Activated effector memory CD4-positive, alpha-beta T cell treated with Interleukin-2 at 50 U/mL for 16 hours (primary cell): ENCODE data around the gene XBP1.
"Not testable (repeated sequence)": the region's sequence is repeated elsewhere in the genome, so short reads cannot be mapped to it uniquely, and the experiment has no call there.

Source experiments
- DNase-seq: peaks from one replicate; pipeline ENCODE4 v3.0.0-alpha.2; 2020

Gene XBP1

DNA sequence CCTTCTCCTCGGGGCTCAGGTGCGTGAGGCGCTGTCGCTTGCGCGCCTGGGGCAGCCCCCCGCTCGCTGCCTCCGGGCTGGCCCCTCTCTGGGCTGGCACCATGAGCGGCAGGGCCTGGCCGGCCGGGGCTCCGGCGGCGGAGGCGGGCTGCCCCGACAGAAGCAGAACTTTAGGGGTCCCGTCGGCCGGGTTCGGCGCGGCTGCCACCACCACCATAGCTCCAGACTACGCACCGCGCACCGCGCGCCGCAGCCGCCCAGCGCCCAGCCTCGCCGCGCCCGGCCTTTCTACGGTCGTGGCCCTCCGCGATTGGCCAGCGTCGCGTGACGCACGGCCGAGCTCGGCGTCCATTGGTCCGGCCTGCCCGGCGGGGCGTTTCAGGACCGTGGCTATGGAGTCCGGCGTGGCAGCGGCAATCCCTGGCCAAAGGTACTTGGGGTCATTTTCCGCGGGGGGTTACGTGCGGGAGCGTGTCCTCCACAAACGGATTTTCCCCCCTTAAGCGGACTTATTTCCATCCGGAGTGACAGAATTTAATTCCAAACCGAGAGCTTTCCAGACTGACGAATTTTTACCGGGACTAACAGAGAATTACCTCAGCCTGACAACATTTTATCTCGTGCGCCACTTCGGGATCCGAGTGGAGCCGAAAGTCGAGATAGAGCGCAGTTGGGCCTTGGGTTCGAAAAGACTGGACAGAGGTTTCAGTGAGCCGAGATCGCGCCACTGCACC is at the start of gene XBP1:
XBP1 (minus strand) TSS at position 262 of the 734 bp plus-strand sequence.
- DNase-seq = peak; percentile 87

DNA sequence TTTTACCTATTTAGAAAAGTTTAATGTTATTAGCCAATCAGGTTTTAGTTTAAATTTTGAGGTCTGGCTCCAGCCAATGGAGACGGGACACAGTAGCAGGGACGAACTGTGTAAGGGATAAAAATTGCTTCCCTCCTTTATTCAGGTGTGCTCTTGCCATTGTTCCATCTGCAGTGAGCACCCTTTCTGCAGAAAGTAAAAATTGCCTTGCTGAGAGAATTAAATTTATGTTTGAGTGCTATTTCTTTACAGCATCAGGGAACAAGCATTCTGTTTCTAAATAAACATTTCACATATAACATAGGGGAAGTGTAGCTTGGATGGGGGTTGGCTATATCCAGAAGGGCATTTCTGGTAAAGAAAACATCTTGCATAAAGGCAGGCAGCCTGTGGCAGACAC is 46.6 kb upstream of the XBP1 start:
- DNase-seq = no peak

- DNase-seq = not testable (repeated sequence)
These were observed 43.9 kb upstream of the XBP1 start for GRCh38 chr22:28844277-28844676.

DNA sequence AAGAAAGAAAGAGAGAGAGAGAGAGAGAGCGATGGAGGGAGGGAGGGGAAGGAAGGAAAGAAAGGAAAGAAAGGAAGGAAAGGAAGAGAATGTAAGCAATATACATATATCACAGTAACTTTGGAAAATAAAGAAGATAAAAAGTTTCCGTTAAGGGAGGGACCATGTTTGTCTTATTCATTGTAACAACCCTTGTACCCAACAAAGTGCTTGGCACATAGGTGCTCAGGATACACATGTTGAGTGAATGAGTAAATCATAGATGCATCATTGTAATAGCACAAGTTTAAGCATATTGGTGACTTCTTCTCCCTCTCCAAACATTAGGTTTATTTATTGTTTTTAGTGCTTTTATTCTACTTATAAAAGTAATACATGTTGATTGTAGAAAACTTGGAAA is 43.3 kb upstream of the XBP1 start:
- no peak for DNase-seq

- no peak for DNase-seq
These were observed 40.7 kb upstream of the XBP1 start for GRCh38 chr22:28841111-28841510.

DNA sequence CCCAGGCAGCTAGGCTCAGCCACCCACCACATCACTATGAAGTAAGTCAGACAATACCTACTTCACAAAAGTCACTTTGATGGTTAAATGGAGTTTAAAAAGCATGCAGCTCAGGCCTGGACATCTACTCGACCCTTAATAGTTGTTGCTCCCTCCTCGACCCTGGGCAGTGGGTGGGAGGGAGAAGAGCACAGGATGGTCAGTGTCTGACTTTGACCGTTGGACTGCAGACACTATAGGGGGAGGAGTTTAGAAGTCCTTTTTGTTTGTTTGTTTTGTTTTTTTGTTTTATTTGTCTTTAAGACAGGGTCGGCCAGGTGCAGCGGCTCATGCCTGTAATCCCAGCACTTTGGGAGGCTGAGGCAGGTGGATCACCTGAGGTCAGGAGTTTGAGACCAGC is 38.6 kb upstream of the XBP1 start:
- no peak for DNase-seq

DNA sequence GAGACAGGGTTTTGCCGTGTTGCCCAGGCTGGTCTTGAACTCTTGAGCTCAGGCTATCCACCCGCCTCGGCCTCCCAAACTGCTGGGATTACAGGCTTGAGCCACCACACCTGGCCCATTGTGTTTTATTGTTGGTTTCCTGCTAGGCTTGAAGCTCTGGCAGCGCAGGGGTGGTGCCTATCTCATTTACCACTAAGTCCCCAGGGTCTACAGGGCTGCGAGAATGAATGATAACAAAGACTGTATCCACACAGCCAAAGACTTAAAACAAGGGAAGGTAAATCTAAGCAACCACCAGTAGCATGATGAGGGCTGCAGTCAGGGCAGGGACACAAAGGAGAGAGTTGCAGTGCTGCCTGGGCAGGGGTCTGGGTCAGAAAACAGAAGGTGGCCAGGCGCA is 37.3 kb upstream of the XBP1 start:
- DNase-seq = no peak

GRCh38 chr22:28835630-28836189 is 35.3 kb upstream of the XBP1 start:
- no peak for DNase-seq

DNA sequence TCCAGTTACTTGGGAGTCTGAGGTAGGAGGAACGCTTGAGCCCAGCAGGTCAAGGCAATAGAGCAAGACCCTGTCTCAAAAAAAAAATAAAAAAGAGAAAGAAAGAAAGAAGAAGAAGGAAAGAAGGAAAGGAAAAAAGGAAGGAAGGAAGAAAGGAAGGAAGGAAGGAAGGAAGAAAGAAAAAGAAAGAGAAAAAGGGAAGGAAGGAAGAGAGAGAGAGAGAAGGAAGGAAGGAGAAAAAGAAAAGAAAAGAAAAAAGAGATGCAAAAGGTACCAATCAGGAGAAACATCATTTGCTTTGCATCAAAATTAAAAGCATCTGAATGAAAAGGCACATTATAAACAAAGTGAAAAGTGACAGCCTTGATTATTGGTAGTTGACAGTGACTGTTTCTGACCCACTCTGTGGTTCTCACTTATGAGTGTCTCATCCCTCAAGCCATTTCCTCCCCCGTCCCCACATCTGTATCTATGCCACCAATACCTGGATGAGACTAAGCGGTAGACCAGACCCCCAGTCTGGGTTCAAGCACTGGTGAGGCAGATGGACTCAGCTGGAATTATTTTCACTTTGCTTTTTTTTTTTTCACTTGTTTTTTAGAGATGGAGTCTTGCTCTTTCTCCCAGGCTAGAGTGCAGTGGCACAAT is 33.0 kb upstream of the XBP1 start:
- no peak for DNase-seq

DNA sequence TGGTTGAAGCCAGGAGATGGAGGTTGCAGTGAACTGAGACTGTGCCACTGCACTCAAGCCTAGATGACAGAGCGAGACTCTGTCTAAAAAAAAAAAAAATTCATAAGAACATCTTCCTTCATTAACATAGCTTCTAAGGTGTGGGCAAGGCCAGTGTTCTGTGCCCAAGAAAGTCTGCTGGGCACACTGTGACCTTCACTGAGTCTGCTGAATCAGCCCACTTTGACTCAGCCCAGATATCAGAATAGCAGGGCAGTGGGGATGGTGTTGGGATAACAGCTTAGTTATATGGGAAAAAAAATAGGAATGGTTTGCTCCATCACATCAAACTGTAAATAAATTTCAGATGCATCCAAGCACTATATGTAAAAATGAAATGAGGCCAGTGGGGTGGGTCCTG is 32.4 kb upstream of the XBP1 start:
- DNase-seq = no peak

DNA sequence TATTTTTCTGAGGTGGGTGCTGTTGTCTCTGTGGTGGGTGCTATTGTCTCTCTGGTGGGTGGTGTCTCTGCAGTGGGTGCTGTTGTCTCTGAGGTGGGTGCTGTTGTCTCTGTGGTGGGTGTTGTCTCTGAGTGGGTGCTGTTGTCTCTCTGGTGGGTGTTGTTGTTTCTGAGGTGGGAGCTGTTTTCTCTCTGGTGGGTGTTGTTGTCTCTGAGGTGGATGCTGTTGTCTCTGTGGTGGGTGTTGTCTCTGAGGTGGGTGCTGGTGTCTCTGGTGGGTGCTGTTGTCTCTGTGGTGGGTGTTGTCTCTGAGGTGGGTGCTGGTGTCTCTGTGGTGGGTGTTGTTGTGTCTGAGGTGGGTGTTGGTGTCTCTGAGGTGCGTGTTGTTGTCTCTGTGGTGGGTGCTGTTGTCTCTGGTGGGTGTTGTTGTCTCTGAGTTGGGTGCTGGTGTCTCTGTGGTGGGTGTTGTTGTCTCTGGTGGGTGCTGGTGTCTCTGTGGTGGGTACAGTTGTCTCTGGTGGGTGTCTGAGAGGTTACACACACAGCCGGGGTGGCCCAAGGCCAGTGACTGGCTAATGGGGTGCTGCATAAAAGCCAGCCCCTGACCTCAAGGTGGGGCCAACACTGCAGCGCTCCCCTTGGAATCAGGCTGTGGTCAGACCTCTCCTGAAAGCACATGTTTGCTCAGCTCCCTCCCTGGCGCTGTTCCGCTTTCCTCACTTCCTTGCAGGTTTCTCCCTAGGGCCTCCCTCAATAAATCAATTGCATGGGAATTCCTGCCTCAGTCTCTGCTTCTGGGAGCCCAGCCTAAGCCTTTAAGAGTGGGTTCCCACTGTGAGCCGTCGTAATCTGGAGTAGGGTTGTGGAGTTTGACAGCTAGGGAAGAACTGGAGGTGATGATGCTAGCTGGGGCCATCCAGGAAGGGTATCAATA is 31.0 kb upstream of the XBP1 start:
- no peak for DNase-seq

- no peak for DNase-seq
These were observed 30.1 kb upstream of the XBP1 start for GRCh38 chr22:28830441-28830840.

DNA sequence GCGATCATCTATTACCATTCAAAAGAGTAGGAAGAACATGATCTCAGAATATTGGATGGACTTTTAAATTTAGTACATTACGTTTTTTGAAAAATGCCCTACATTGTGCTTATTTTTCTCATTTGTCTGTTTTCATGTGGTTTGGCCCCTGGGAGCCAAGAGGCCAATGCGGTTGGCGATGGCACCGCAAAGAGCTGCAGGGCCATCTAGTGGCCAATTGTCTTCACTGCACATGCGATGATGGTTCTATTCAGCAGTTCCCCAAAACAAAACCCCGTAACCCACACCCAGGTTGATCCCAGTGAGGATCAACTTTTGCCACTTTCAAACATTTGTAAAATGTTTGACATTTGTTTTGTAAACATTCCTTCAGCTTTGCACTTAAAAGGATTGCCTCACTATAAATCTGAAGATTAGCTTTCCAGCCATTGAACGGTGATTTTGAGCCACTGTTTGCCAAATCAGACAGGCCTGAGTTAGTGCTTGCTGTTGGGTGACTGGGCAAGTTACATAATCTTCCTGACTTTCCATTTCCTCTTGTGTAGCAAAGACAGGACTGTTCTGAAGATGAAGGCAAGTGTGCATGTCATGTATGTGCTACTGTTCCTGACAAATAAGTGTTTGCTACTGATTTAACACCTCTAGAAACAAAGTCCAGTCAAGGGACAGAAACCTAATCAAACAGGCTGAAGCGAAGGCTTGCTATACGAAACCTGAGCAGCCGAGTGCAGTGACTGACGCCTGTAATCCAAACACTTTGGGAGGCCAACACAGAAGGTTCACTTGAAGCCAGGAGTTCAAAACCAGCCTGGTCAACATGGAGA is 29.2 kb upstream of the XBP1 start:
- DNase-seq = peak; percentile 52

DNA sequence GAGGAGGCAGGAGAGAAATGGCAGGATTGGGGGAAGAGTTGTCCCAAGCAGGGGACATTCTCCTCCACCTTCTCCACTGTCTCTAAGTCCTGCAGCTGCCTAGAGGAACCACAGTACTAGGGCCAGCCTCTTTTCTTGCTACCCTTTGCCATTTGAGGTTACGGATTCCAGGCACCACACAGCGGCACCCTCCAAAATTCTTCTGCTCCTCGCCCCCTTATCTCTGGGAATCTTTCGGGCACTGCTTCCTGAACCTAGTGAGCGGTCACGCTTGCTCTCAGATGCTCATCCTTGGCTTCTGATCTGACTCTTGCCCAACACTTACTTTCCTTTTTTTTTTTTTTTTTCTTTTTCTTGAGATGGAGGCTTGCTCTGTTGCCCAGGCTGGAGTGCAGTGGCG is 26.6 kb upstream of the XBP1 start:
- no peak for DNase-seq

GRCh38 chr22:28826430-28826829 is 26.1 kb upstream of the XBP1 start:
- DNase-seq = not testable (repeated sequence)

DNA sequence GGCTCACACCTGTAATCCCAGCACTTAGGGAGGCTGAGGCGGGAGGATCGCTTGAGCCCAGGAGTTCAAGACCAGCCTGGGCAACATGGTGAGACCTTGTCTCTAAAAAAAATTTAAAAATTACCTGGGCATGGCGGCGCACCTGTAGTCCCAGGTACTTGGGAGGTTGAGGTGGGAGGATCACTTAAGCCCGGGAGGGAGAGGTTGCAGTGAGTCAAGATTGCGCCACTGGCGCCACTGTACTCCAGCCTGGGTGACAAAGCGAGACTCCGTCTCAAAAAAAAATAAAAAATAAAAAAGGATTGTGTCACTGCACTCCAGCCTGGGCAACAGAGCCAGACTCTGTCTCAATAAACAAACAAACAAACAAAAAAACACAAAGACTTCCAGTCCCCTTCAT is 24.1 kb upstream of the XBP1 start:
- not testable (repeated sequence) for DNase-seq

- no peak for DNase-seq
These were observed 22.7 kb upstream of the XBP1 start for GRCh38 chr22:28822930-28823551.

DNA sequence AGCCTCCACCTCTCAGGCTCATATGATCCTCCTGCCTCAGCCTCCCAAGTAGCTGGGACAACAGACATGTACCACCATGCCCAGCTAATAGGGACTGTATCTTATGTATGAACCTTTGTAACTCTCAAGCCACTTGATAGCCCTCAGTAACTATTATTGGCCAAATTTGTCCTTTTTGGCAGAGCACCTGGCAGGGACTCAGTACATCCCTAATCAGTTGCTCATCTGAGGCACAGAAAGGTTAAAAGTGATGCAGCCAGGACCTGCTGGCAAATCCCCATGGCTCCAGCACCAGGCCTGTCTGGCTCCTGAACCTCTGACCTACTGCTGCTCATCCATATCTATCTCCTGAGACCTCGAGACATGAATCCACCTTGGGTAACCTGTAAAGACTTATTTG is 21.1 kb upstream of the XBP1 start:
- no peak for DNase-seq

DNA sequence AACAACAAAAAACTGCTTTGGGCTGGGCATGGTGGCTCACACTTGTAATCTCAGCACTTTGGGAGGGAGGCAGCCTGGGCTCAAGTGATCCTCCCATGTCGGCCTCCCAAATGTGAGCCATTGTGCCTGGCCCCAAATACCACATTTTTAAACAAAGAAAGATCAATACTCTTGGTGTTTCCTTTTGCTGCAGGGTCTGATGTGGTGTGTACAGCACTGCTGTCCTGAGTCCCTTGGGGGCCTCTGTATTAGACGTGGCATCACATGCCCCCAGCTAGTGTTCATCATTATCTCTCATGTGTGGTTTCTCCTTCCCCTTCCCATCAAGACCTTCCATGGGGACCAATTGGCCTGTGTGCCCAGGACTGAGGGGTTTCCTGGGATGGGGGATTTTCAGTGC is 20.5 kb upstream of the XBP1 start:
- no peak for DNase-seq

GRCh38 chr22:28819253-28820096 is 19.1 kb upstream of the XBP1 start:
- DNase-seq = no peak
